ENCODE data around the gene DMRTB1. TPM values are rescaled to one million over a fixed set of nuclear protein-coding genes. Genes with fewer than 3 reads are reported as not detected.
A peak's percentile ranks its signal among the peaks of the same experiment; 100 is the strongest.

Gene DMRTB1
- total RNA-seq, 1 experiment from 2014 or later: not detected

- Histone ChIP-seq H3K27me3 (replicated peaks) (peaks cover 5% of the 10 kb centered on the region; the same call in 1 of the 2 replicates), H3K9me3 (replicated peaks) (no peaks in the 10 kb centered on the region), H3K36me3 (no peaks in the 10 kb centered on the region), H3K27ac (no peak overlapping the region), H3K4me1 (replicated peaks) (no peaks in the 10 kb centered on the region), H3K4me3 (no peak overlapping the region)
- DNase-seq (ENCODE audit: low read depth in 1 of 2, low spot score in 2 of 2): peak in 1 of 2 experiments; percentile 32
Observed at GRCh38 chr1:53477651-53478501, 18.7 kb downstream of the DMRTB1 start.

DNA sequence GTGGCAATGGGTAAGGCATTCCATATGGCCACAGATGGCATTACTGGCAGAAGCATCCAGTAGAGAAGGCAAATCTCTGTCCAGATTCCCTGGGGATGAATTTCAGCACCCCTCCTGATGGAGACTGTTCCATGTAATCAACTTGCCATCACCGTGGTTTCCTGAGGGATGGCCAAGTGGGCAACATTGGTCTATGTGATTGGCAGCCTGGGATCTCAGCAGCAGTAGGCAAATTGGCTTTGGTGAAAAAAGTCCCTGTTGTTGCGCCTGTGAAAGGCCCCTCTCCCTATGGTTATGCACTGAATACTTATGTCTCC is 19.3 kb downstream of the DMRTB1 start:
- H3K27ac ChIP-seq: no peak overlapping the region
- H3K27me3 ChIP-seq (replicated peaks): peaks cover 5% of the 10 kb centered on the region; the same call in 1 of the 2 replicates
- no peaks in the 10 kb centered on the region for H3K4me1 ChIP-seq (replicated peaks)
- H3K9me3 ChIP-seq (replicated peaks): no peaks in the 10 kb centered on the region
- DNase-seq (ENCODE audit: low read depth in 1 of 2, low spot score in 2 of 2): no peak
- no peaks in the 10 kb centered on the region for H3K36me3 ChIP-seq
- H3K4me3 ChIP-seq: no peak overlapping the region

DNA sequence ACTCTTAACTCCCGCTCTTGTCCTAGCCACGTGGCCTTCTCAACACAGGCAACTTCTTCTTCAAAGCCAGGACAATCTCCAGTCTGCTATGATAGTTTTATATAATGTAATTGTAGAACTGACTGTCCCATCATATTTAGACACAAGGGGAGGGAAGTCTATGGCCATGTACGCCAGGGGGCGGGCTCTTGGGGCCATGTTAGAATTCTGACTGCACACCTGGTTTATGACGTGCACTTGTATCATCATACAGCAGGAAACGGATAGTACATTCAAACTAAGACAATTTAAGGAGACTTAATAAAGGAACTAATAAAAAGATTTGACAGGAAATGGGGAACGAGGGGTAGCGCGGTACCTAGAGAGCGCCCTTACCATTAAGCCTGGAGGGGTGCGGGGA is 21.5 kb downstream of the DMRTB1 start:
- Histone ChIP-seq H3K27me3 (replicated peaks) (peaks cover 5% of the 10 kb centered on the region; the same call in 1 of the 2 replicates), H3K9me3 (replicated peaks) (0 out of 2 replicates have a peak, but pooled peaks cover under 1% of the 10 kb centered on the region), H3K27ac (no peak overlapping the region), H3K4me1 (replicated peaks) (peaks cover 3% of the 10 kb centered on the region), H3K36me3 (no peaks in the 10 kb centered on the region), H3K4me3 (no peak overlapping the region)
- no peak for DNase-seq (ENCODE audit: low read depth in 1 of 2, low spot score in 2 of 2)

GRCh38 chr1:53481456-53481855 is 22.3 kb downstream of the DMRTB1 start:
- Histone ChIP-seq H3K27ac (no peak overlapping the region), H3K36me3 (no peaks in the 10 kb centered on the region), H3K4me1 (replicated peaks) (peaks cover 6% of the 10 kb centered on the region), H3K4me3 (no peak overlapping the region), H3K27me3 (replicated peaks) (peaks cover 7% of the 10 kb centered on the region; the same call in 1 of the 2 replicates), H3K9me3 (replicated peaks) (0 out of 2 replicates have a peak, but pooled peaks cover 2% of the 10 kb centered on the region)
- no peak for DNase-seq (ENCODE audit: low read depth in 1 of 2, low spot score in 2 of 2)

DNA sequence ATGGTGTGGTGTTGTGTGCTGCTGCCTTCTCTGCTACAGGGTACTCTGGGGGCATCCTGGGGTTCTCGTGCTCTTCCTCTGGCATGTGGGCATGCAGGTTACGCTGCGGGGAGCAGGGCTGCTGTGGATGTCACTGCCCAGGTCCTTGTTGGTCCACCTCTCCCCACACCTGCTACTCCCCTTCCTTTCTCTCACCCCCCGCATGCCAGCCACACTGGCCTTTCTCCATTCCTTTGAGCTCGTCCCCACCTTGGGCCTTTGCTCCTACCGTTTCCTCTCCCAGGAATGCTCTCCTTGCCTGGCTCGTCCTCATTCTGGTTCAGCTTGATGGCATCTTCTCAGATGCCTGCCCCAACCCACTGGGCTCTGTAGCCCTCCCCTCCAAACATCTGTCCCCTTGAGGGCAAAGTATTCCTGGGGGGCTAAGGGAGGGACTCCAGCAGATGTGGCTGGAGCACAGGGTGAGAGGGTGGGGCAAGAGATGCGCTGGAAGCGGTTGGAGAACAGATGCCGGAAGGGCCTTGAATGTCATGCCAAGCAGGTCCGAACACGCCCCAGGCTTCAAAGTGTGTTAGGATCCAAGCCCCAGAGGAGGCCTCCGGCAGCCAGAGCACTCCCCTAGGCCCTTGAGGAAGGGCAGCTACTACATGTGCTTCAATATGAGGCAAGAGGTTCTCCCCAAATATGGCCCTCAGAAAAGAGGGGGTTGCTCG is 23.4 kb downstream of the DMRTB1 start:
- H3K36me3 ChIP-seq: no peaks in the 10 kb centered on the region
- H3K27me3 ChIP-seq (replicated peaks): peaks cover 8% of the 10 kb centered on the region; the same call in 1 of the 2 replicates
- no peak for DNase-seq (ENCODE audit: low read depth in 1 of 2, low spot score in 2 of 2)
- H3K9me3 ChIP-seq (replicated peaks): 0 out of 2 replicates have a peak, but pooled peaks cover 2% of the 10 kb centered on the region
- H3K27ac ChIP-seq: no peak overlapping the region
- no peak overlapping the region for H3K4me3 ChIP-seq
- H3K4me1 ChIP-seq (replicated peaks): peaks cover 6% of the 10 kb centered on the region

DNA sequence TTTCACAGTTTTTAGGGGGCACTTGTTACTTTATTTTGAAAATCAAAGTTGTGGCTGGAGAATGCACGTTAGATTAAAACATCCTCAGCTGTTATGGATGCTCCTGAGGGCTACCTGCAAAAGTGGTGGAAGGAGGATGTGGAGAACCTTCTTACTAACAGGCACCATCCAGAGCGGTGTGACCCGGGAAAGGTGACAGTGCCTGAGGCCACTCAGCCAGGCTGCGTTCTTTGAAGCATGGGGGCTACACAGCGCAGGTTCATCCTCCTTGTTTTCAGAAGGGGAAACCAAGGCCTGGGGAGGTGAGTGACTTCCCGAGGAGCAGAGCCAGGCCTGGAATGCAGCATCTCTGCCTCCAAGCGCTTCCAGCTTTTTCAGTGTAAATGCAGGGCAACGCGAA is 24.0 kb downstream of the DMRTB1 start:
- no peak overlapping the region for H3K4me3 ChIP-seq
- peaks cover 12% of the 10 kb centered on the region for H3K27me3 ChIP-seq (replicated peaks)
- no peak for DNase-seq (ENCODE audit: low read depth in 1 of 2, low spot score in 2 of 2)

DNA sequence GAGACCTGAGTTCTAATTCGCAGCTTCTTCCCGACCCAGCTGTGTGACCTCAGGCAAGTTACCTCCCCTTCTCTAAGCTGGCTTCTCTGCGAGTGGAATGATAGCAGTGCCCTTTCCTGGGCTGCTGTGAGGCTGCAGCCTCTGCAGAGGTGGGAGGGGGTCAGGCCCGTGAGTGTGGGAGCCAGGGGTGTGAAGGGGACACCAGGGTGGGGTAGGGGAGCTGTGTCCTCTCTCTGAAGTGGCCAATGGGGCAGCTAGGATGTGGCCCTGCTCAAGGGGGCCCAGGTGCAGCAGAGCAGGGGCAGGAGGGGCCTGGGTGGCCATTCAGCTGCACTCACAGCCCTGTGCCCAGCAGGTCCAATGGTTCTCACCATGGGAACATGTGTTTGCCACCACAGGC is 24.5 kb downstream of the DMRTB1 start:
- no peak for DNase-seq (ENCODE audit: low read depth in 1 of 2, low spot score in 2 of 2)
- Histone ChIP-seq H3K27ac (no peak overlapping the region), H3K4me1 (replicated peaks) (peaks cover 6% of the 10 kb centered on the region), H3K9me3 (replicated peaks) (0 out of 2 replicates have a peak, but pooled peaks cover 2% of the 10 kb centered on the region), H3K4me3 (no peak overlapping the region), H3K27me3 (replicated peaks) (peaks cover 12% of the 10 kb centered on the region), H3K36me3 (no peaks in the 10 kb centered on the region)

More for the DNA sequence above, 24.0 kb downstream of the DMRTB1 start:
- Histone ChIP-seq H3K4me1 (replicated peaks) (peaks cover 6% of the 10 kb centered on the region), H3K9me3 (replicated peaks) (0 out of 2 replicates have a peak, but pooled peaks cover 2% of the 10 kb centered on the region), H3K36me3 (no peaks in the 10 kb centered on the region), H3K27ac (no peak overlapping the region)

GRCh38 chr1:53484705-53485477 is 25.7 kb downstream of the DMRTB1 start:
- peaks cover 12% of the 10 kb centered on the region for H3K27me3 ChIP-seq (replicated peaks)
- no peaks in the 10 kb centered on the region for H3K36me3 ChIP-seq
- H3K27ac ChIP-seq: no peak overlapping the region
- no peak for DNase-seq (ENCODE audit: low read depth in 1 of 2, low spot score in 2 of 2)
- H3K4me3 ChIP-seq: no peak overlapping the region
- H3K9me3 ChIP-seq (replicated peaks): 0 out of 2 replicates have a peak, but pooled peaks cover 2% of the 10 kb centered on the region
- H3K4me1 ChIP-seq (replicated peaks): peaks cover 6% of the 10 kb centered on the region

GRCh38 chr1:53485478-53486394 is 26.5 kb downstream of the DMRTB1 start:
- Histone ChIP-seq H3K9me3 (replicated peaks) (0 out of 2 replicates have a peak, but pooled peaks cover 2% of the 10 kb centered on the region), H3K4me1 (replicated peaks) (peaks cover 6% of the 10 kb centered on the region), H3K27ac (no peak overlapping the region), H3K36me3 (no peaks in the 10 kb centered on the region), H3K4me3 (no peak overlapping the region), H3K27me3 (replicated peaks) (peaks cover 7% of the 10 kb centered on the region)
- peak; percentile 69 to 82 for DNase-seq (ENCODE audit: low read depth in 1 of 2, low spot score in 2 of 2)

DNA sequence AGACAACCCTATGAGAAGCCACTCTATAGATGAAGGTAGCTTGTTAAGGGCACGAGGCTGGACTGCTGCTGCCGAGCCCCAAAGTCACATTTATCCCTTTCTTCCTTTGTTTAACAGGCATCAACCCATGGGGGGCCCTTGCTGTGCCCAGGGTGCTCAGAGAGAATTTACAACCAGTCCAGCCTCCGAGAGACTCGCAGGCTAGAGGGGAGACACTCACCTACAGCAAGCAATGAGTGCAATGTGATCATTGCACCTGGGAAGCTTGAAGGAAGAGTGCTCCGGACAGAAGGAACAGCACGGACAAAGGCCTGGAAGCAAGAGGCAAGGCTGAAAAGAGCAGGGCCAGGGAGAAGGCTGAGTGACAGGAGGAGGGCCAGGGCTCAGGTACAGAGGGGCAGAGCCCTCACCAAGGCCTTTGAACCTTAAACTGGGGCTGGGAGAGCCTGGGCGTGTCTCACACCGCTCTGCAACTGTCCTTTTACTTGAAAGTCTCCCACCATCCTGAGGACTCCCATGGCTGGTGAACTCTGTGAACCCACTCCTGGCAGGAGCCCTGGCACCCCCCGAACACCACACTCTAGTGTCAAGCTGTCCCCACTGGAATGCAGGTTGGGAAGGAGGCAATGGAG is 27.3 kb downstream of the DMRTB1 start:
- no peaks in the 10 kb centered on the region for H3K36me3 ChIP-seq
- 0 out of 2 replicates have a peak, but pooled peaks cover 2% of the 10 kb centered on the region for H3K9me3 ChIP-seq (replicated peaks)
- H3K4me3 ChIP-seq: no peak overlapping the region
- no peak overlapping the region for H3K27ac ChIP-seq
- H3K4me1 ChIP-seq (replicated peaks): peaks cover 6% of the 10 kb centered on the region
- H3K27me3 ChIP-seq (replicated peaks): peaks cover 6% of the 10 kb centered on the region
- DNase-seq (ENCODE audit: low read depth in 1 of 2, low spot score in 2 of 2): no peak

DNA sequence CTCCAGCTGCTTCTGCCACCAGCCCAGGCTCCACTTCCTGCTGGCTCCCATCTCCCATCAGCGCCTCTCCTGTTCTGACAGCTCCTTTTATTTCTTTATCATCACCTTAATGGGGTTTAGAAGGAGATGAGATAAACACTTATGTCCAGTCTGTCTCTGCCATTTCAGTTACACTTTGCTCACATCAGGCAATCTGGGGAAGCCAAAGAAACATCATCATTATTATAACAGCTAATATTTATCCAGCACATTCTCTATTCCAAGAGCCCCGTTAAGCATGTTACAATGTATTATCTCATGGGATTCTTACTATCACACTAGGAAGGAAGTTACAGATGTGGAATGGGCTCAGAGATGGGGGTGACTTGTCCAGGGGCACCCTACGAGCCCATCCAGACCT is 31.2 kb downstream of the DMRTB1 start:
- H3K4me3 ChIP-seq: no peak overlapping the region

GRCh38 chr1:53495633-53496345 is 36.6 kb downstream of the DMRTB1 start:
- no peak overlapping the region for H3K27ac ChIP-seq
- no peaks in the 10 kb centered on the region for H3K36me3 ChIP-seq
- H3K4me1 ChIP-seq (replicated peaks): no peaks in the 10 kb centered on the region
- H3K27me3 ChIP-seq (replicated peaks): peaks cover 13% of the 10 kb centered on the region
- no peak for DNase-seq (ENCODE audit: low read depth in 1 of 2, low spot score in 2 of 2)
- no peaks in the 10 kb centered on the region for H3K9me3 ChIP-seq (replicated peaks)
- H3K4me3 ChIP-seq: no peak overlapping the region

More for the DNA sequence above, 31.2 kb downstream of the DMRTB1 start:
- DNase-seq (ENCODE audit: low read depth in 1 of 2, low spot score in 2 of 2): no peak
- Histone ChIP-seq H3K27me3 (replicated peaks) (peaks cover 19% of the 10 kb centered on the region), H3K27ac (no peak overlapping the region), H3K9me3 (replicated peaks) (0 out of 2 replicates have a peak, but pooled peaks cover 2% of the 10 kb centered on the region), H3K4me1 (replicated peaks) (peaks cover 6% of the 10 kb centered on the region), H3K36me3 (no peaks in the 10 kb centered on the region)

All from SJSA1 (cell line).